ENCODE results near the gene CMTM7.

- no peak for TF ChIP-seq ZNF274 (IDR thresholded peaks at IDR 0.05; ENCODE audit: low read depth, low read length)
- no peak for TF ChIP-seq YY1 (IDR thresholded peaks at IDR 0.05; ENCODE audit: insufficient read depth, insufficient read length)
These were observed 62.5 kb downstream of the CMTM7 start for GRCh38 chr3:32454111-32454510.
